Calu3 (cell line): ENCODE results near the gene GLYR1. TPM values are rescaled to one million over a fixed set of nuclear protein-coding genes. Genes with fewer than 3 reads are reported as not detected.

ENCODE experiments used
- BruUV-seq: library from RNA; stranded (reverse); fragments of 400-500 nt; replicated peaks from 2 replicates; lab custom pipeline; 2021; lab: Mats Ljungman, UMichigan
- CTCF ChIA-PET: fragments of 300-600 bp; sonication (Branson Sonifier 250); formaldehyde crosslinking; loops from one replicate; lab custom pipeline; 2022; ENCODE audit warnings: antibody characterized with exemption; lab: Charles Lee
- DNase-seq: peaks from one replicate; pipeline ENCODE4 v3.0.0; 2022
- H3K27ac Mint-ChIP-seq: one replicate; pipeline ENCODE4 v1.8.0; 2022; ENCODE audit warnings: mixed read lengths; ENCODE audit not compliant: unreplicated experiment
- H3K27me3 Mint-ChIP-seq: one replicate; pipeline ENCODE4 v1.8.0; 2022; ENCODE audit warnings: mixed read lengths; ENCODE audit not compliant: unreplicated experiment
- H3K36me3 Mint-ChIP-seq: one replicate; pipeline ENCODE4 v1.8.0; 2022; ENCODE audit warnings: mild to moderate bottlenecking, moderate library complexity, mixed read lengths; ENCODE audit not compliant: insufficient read depth, unreplicated experiment
- H3K4me1 Mint-ChIP-seq: one replicate; pipeline ENCODE4 v1.8.0; 2022; ENCODE audit warnings: mild to moderate bottlenecking, low read depth, mixed read lengths; ENCODE audit not compliant: unreplicated experiment
- H3K4me3 Mint-ChIP-seq: one replicate; pipeline ENCODE4 v1.8.0; 2022; ENCODE audit warnings: mild to moderate bottlenecking, low read depth, moderate library complexity, mixed read lengths; ENCODE audit not compliant: unreplicated experiment
- H3K9me3 Mint-ChIP-seq: one replicate; pipeline ENCODE4 v1.8.0; 2022; ENCODE audit warnings: low read depth, mixed read lengths; ENCODE audit not compliant: unreplicated experiment
- CTCF ChIP-seq: fragments of 200-600 bp; IDR thresholded peaks from one replicate; pipeline ENCODE4 v1.8.0; 2022; ENCODE audit warnings: antibody characterized with exemption; ENCODE audit not compliant: unreplicated experiment
- intact Hi-C: fragments of 100-400 bp; cut with micrococcal nuclease; formaldehyde crosslinking; loops from one replicate; pipeline ENCODE4 v1.10.0; 2022; ENCODE audit not compliant: unreplicated experiment
- total RNA-seq: library from RNA; stranded (reverse); gene quantifications from 2 replicates; pipeline ENCODE4 v1.2.3, GENCODE V29; 2022

Gene GLYR1
- total RNA-seq, 1 experiment from 2014 or later = 158 TPM

- H3K27ac Mint-ChIP-seq = no peak overlapping the region
- no peaks in the 10 kb centered on the region for H3K4me1 Mint-ChIP-seq
- TF ChIP-seq CTCF = no peak
- H3K36me3 Mint-ChIP-seq = no peaks in the 10 kb centered on the region
- no peak overlapping the region for H3K4me3 Mint-ChIP-seq
- intact Hi-C loops = no loop called here
- H3K27me3 Mint-ChIP-seq = no peaks in the 10 kb centered on the region
- no peak for DNase-seq
- H3K9me3 Mint-ChIP-seq = no peaks in the 10 kb centered on the region
- CTCF ChIA-PET = no interaction called here
- no TSS peak for BruUV-seq
Measured at GRCh38 chr16:4776141-4776705, 70.9 kb downstream of the GLYR1 start.

GRCh38 chr16:4775005-4775404, 72.1 kb downstream of the GLYR1 start:
- Mint-ChIP-seq H3K36me3 (no peaks in the 10 kb centered on the region), H3K4me1 (no peaks in the 10 kb centered on the region), H3K9me3 (no peaks in the 10 kb centered on the region), H3K27me3 (no peaks in the 10 kb centered on the region), H3K27ac (no peak overlapping the region), H3K4me3 (no peak overlapping the region)
- DNase-seq = no peak
- BruUV-seq = no TSS peak
- no peak for TF ChIP-seq CTCF
- CTCF ChIA-PET = no interaction called here
- intact Hi-C loops = no loop called here

GRCh38 chr16:4772351-4772750, 74.7 kb downstream of the GLYR1 start:
- Mint-ChIP-seq H3K27me3 (no peaks in the 10 kb centered on the region), H3K9me3 (no peaks in the 10 kb centered on the region), H3K4me3 (no peak overlapping the region), H3K36me3 (peaks cover 21% of the 10 kb centered on the region), H3K4me1 (peaks cover 21% of the 10 kb centered on the region), H3K27ac (no peak overlapping the region)
- no TSS peak for BruUV-seq
- no peak for DNase-seq
- intact Hi-C loops = no loop called here
- CTCF ChIA-PET = interaction anchor here (0.7 kb wide), 1 partner anchor 1745 kb away, joined by 3 read pairs; no protein-coding TSS in a partner anchor
- TF ChIP-seq CTCF = no peak

- CTCF ChIA-PET = no interaction called here
- H3K4me1 Mint-ChIP-seq = peaks cover 21% of the 10 kb centered on the region
- TF ChIP-seq CTCF = no peak
- intact Hi-C loops = no loop called here
- no peaks in the 10 kb centered on the region for H3K9me3 Mint-ChIP-seq
- H3K27me3 Mint-ChIP-seq = no peaks in the 10 kb centered on the region
- H3K27ac Mint-ChIP-seq = no peak overlapping the region
- BruUV-seq = no TSS peak
- H3K4me3 Mint-ChIP-seq = no peak overlapping the region
- DNase-seq = no peak
- peaks cover 28% of the 10 kb centered on the region for H3K36me3 Mint-ChIP-seq
Measured at GRCh38 chr16:4771646-4772045, 75.4 kb downstream of the GLYR1 start.
